Measurements from ENCODE around the gene NOSIP.

NOSIP gene

DNA sequence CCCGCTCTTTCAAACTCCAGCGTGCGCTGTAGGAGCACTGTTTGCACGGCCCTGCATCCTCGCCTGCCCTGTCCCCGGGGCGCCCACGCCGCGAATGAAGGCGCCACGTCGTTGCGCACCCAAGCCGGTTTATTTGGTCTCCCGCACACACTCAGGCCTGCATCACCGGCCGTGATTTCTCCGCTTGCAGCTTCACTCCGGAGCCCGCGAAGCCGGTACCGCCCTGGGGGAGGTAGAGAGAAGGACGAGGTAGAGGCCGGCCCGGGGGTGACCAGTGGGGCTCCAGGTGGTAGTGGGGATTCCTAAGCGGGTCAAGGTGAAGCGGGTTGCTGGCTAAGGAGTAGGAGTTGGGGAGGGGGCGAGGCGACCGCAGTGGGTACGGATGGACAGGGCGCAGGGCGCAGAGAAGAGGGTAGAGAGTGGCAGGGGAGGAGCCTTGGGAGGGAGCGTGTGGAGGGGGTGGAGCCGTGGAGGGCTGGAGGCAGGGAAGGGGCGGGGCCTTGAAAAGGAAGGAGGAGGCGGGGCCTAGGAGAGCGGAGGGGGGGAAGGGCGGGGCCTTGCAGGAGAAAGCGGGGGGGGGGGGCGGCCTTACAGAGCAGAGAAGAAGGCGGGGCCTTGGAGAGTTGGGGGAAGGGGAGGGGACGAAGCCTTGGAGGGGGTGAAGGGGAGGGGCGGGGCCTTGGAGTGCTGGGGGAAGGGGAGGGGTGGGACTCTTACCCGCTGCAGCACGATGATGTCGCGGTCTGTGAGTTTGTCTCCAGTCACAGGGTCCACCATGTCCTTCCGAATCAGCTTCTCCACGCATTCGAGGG lies 24.6 kb downstream of the NOSIP start:
- DNase-seq (ENCODE audit: low read depth): no peak
- H3K4me3 ChIP-seq (ENCODE audit: low read depth, low read length): no peak overlapping the region
- TF ChIP-seq CTCF (IDR thresholded peaks at IDR 0.05; ENCODE audit: low read depth, low read length, missing control alignments): no peak

DNA sequence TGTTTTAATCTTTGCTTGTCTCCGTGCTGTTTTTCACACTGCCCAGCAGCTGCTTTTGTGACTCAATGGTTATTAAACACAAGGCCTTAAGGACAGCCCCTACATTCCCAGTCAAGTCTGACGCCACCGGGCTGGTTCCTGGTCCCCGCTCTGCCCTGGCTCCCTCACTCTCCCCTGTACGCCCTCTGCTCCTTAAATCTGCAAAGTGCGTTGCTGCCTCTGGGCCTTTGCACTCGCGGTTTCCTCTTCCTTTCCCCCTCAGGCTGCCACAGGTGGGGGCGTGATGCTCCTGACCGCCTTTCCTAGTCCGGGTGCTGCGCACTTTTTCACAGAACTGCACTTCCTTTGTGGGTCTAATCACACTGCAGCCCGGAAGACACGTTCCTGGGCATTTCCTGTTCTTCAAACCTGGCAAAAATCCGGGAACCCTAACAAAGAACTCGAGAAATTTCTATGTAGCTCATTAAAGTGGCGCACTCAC lies 25.6 kb downstream of the NOSIP start:
- no peak for TF ChIP-seq CTCF (IDR thresholded peaks at IDR 0.05; ENCODE audit: low read depth, low read length, missing control alignments)
- H3K4me3 ChIP-seq (ENCODE audit: low read depth, low read length): no peak overlapping the region
- DNase-seq (ENCODE audit: low read depth): no peak

DNA sequence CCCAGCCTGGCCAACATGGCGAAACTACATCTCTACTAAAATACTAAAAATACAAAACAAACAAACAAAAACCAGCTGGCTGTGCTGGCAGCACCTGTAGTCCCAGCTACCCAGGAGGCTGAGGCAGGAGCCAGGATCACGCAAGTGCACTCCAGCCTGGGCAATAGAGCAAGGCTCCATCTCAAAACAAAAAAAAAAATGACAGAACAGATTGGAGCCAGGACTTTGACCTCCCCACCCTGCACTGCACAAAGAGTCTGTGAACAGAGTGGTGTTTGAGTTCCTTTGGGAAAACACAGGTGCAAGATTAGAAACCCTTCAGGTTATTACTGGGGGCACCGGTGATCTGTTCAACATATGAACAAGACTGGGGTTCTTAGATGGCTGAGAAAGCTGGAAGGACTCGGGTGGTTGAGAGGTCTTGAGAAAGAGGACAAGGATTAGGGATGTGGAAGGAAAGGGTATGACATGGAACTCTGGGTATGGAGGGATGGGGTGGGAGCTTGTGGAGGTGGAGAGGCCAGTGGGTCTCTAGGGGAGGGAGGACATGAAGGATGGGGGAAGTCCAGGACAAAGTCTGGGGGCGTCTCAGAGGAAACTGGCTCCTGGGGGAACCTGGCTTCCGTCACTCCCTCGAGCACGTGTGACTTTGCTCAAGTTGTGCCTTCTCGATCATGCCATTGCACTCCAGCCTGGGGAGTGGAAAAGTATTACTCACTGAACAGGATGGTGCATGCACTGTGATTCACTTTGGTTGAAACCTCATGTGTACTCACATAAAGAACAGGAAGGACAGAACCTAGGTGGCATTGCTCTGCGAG lies 26.7 kb downstream of the NOSIP start:
- no peak for TF ChIP-seq CTCF (IDR thresholded peaks at IDR 0.05; ENCODE audit: low read depth, low read length, missing control alignments)
- H3K4me3 ChIP-seq (ENCODE audit: low read depth, low read length): no peak overlapping the region
- DNase-seq (ENCODE audit: low read depth): no peak

DNA sequence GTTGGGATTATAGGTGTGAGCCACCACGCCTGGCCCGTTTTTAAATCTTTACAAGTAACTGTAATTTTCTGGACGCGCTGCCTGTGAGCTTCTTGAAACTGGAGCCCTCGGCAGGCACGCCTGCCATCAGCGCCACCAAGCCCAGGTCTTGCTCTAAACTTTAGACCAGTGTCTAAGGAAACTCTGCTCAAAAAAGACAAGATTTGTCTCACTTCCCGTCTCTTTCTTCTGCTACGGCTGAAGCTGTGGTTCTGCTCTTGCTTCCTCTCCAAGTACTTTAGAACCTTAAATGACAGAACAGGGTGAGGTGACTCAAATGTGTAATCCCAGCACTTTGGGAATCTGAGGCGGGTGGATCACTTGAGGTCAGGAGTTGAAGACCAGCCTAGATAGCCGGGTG lies 27.6 kb downstream of the NOSIP start:
- DNase-seq (ENCODE audit: low read depth): no peak
- H3K4me3 ChIP-seq (ENCODE audit: low read depth, low read length): no peak overlapping the region
- no peak for TF ChIP-seq CTCF (IDR thresholded peaks at IDR 0.05; ENCODE audit: low read depth, low read length, missing control alignments)

GRCh38 chr19:49551531-49551930 lies 28.8 kb downstream of the NOSIP start:
- TF ChIP-seq CTCF (IDR thresholded peaks at IDR 0.05; ENCODE audit: low read depth, low read length, missing control alignments): no peak
- no peak overlapping the region for H3K4me3 ChIP-seq (ENCODE audit: low read depth, low read length)
- DNase-seq (ENCODE audit: low read depth): no peak

GRCh38 chr19:49549045-49549444 lies 31.3 kb downstream of the NOSIP start:
- no peak overlapping the region for H3K4me3 ChIP-seq (ENCODE audit: low read depth, low read length)

More at GRCh38 chr19:49549045-49549444, 31.3 kb downstream of the NOSIP start:
- TF ChIP-seq CTCF (IDR thresholded peaks at IDR 0.05; ENCODE audit: low read depth, low read length, missing control alignments): no peak
- no peak for DNase-seq (ENCODE audit: low read depth)

All from GM12864 (cell line).